AG08395 (cell line): ENCODE data around the gene MAPK14.
A peak's percentile ranks its signal among the peaks of the same experiment; 100 is the strongest.
"Not testable (repeated sequence)": the region's sequence is repeated elsewhere in the genome, so short reads cannot be mapped to it uniquely, and the experiment has no call there.

Experiments
- DNase-seq: peaks from one replicate; pipeline ENCODE4 v3.0.0; 2012; ENCODE audit warnings: mixed read lengths, low spot score

Gene MAPK14

DNA sequence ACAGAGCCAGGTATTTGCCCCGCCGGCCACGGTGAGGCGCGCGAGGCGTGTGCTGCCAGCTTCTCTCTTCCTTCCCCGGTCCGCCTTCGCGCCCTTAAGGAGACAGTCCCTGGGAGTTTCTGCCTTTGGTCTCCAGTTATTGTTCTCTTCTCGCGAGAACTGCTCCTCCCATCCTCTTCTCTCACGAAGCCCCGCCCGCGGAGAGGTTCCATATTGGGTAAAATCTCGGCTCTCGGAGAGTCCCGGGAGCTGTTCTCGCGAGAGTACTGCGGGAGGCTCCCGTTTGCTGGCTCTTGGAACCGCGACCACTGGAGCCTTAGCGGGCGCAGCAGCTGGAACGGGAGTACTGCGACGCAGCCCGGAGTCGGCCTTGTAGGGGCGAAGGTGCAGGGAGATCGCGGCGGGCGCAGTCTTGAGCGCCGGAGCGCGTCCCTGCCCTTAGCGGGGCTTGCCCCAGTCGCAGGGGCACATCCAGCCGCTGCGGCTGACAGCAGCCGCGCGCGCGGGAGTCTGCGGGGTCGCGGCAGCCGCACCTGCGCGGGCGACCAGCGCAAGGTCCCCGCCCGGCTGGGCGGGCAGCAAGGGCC, at the start of gene MAPK14:
Gene MAPK14 (plus strand): TSS at position 308 of the 587 bp plus-strand sequence. CDS start 350 bp downstream, outside the sequence.
- DNase-seq, result peak; percentile 98

DNA sequence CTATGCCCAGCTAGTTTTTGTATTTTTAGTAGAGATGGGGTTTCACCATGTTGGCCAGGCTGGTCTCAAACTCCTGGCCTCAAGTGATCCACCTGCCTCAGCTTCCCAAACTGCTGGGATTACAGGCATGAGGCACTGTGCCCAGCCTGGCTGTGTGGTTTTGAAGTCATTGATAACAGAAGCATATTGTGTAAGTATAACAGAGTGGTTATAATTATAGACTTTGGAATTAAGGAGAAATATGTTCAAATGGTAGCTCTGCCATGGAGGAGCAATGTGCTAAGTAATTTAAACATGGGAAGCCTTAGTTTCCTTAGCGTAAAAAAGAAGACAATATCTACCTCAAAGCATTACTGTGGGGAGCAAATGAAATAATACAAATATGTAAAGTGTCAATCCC, 47.5 kb upstream of the MAPK14 start:
- DNase-seq, result not testable (repeated sequence)

DNA sequence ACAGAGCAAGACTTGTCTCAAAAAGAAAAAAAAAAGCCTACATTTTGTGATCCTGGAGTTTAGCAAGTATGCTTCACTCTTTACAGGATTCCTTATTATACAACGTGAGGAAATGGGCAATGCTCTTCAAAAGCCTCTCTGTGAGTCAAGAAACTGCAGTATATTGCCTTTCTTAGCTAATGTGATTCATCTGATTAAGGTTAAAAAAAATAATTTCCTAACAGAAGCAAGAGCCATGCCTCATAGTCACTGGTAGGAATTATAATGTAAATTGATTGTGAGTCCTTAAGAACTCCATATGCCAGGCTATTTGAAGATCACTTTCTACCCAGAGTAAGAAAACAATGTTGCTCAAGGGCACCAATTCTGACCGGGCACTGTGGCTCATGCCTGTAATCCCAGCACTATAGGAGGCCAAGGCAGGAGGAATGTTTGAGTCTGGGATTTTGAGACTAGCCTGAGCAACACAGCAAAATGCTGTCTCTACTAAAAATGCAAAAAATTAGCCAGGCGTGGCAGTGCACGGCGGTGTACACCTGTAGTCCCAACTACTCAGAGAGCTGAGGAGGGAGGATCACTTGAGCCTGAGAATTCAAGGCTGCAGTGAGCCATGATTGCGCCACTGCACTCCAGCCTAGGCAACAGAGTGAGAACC, 46.5 kb upstream of the MAPK14 start:
- no peak for DNase-seq

DNA sequence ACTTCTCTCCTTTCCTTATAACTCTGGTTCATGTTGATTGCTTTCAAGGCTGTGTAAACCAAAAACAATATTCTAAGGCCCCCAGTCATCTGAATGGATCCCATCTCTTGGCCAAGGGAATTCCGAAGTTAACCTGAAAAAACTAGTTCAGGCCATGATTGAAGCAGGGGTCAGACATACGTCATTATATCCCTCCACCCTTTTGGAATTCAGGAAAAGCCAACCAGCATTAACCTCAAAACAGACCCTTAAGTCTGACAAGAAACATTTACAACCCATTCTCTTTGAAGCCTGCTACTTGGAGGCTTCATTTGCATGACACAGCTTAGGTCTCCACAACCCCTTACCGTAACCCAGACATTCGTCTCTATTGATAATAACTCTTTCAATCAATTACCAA, 42.9 kb upstream of the MAPK14 start:
- DNase-seq, result no peak

DNA sequence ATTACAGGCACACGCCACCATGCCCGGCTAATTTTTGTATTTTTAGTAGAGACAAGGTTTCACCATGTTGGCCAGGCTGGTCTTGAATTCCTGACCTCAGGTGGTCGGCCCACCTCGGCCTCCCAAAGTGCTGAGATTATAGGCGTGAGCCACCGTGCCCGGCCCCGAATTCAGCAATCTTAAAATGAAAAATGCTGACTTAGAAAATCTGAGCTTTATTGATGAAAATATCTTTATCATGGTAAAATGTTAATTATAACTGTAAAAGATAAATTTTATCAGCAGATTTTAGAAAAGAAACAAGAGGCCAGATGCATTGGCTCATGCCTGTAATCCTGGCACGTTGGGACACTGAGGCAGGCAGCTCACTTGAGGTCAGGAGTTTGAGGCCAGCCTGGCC, 39.6 kb upstream of the MAPK14 start:
- not testable (repeated sequence) for DNase-seq

DNA sequence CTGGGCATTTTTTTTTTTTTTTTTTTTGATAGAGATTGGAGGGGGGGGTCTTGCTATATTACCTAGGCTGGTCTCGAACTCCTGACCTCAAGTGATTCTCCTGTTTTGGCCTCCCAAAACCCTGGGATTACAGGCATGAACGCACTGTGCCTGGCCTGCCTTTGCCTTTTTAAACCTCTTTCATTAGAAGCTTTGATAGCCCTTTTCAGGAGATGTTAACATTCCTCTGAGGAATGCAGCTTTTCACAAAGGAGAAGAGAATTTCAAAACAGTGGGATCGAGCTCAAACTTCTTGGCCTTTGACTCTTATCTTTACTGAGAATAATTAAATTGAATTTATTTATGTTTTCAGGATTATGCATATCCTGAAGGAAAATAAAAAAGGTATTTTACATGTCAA, 34.5 kb upstream of the MAPK14 start:
- no peak for DNase-seq

DNA sequence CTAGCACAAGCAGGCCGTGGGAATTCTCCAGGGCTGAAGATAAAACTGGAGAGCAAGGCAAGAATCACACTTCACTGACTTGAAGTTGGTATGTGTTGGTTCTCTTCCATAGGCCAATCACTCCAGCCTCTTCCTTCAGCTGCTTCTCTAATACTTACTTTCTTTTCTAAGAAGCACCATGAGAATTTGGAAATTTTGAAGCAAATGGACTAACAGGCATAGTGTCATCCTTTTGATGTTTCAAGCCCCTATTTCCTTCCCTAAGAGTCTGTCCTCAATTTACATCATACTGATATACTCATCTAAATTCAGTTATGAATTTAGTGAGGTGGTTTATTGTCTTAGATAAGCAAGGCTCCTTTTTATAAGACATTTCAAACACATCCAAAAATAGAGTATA, 27.2 kb upstream of the MAPK14 start:
- DNase-seq, result no peak

DNA sequence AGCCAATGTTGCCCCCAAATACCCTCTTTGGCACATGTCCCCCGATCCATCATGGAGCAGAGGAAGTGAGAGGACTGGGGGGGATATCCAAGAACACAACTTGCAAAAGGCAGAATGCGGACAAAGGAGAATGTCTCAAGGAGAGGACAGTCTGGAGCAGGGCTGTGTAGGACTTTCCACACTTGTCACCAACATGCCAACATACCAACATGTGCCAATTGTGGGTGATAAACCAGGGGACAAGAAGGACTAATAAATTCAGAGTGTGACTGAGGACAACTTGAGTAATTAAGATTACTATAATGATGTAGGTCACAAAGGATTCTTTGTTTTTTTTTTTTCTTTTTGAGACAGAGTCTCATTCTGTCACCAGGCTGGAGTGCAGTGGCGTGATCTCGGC, 11.9 kb upstream of the MAPK14 start:
- DNase-seq, result no peak

DNA sequence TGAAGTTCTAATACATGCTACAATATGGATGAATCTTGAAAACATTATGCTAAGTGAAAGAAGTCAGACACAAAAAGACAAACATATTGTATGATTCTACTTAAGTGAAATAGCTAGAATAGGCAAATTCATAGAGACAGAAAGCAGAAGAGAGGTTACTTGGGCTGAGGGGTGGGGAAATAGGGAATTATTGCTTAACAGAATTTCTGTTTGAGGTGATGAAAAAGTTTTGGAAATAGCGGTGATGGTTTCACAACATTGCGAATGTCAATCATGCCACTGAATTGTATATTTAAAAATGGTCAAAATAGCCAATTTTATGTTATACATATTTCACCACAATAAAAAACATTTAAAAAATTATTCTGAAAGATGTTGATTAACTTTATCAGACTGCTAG, 9.3 kb upstream of the MAPK14 start:
- no peak for DNase-seq

DNA sequence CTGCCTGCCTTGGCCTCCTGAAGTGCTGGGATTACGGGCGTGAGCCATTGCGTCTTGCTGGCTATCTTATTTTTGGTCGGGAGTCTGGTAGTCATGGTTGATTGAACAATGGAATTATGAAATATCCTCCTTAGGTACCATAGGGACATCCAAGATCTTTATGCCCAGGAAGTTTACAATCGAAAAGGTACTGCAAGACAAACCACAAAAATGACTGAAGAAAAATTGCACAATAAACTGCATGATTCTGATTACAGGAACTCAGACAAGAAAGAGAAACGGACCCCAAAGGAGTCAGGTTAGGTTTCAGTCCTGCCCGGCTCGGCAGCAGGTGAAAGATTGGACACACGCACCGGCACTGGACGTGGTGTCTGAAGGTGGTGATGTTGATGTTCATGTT, 8.4 kb upstream of the MAPK14 start:
- no peak for DNase-seq

DNA sequence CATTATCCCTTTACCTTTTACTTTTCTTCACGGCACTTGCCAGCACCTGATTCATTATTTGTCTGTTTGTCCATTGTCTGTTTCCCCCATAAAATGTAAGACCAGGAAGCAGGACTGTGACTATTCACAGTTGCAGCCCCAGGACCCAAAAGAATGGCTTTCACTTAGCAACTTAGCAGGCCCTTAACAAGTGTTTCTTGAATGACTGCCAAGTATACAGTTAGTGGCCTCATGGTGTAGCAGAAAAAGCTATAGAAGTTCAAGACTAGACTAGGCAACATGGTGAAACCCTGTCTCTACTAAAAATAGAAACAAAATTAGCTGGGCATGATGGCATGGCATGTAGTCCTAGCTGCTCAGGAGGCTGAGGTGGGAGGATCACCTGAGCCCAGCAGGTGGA, 7.5 kb upstream of the MAPK14 start:
- no peak for DNase-seq

DNA sequence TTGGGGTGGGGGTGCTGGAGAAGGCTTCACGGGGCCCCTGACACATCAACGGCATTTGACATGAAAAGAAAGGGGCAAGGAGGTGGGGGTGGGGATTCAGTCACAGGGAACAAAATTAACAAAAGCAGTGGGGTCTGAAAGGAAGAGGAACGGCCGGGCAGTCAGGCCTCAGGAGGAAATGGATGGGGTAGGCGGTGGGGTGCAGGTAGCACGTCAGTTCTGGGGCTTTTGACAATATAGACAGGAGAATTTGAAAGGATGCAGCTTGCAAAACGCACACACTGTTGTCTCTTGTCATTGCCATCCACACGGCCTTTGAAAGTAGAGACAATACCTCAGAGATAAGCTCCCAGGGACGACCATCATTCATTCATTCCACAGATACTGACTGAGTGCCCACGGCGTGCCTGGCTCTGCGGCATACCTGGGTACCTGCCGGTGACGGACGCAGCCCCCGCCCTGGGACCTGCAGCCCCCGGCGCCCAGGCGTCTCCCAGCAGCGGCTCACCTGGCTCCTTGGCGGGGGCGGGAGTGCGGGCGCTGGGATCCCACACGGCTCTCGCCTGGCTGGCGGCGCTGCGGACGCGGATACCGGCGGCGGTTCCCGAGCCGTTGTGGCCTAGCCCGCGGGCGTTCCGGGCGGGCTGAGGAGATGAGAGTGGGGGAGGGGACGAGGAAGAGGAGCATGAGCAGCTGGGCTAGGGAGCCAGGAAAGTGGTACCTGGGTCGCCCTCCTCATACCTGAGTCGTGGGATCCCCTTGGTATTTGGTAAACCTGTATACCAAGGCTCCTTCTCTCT, 3.4 kb upstream of the MAPK14 start, which contains the start of gene SLC26A8:
Gene SLC26A8 (minus strand): TSS at position 646 of the 800 bp plus-strand sequence. CDS start 4,934 bp downstream, outside the sequence.
- no peak for DNase-seq

DNA sequence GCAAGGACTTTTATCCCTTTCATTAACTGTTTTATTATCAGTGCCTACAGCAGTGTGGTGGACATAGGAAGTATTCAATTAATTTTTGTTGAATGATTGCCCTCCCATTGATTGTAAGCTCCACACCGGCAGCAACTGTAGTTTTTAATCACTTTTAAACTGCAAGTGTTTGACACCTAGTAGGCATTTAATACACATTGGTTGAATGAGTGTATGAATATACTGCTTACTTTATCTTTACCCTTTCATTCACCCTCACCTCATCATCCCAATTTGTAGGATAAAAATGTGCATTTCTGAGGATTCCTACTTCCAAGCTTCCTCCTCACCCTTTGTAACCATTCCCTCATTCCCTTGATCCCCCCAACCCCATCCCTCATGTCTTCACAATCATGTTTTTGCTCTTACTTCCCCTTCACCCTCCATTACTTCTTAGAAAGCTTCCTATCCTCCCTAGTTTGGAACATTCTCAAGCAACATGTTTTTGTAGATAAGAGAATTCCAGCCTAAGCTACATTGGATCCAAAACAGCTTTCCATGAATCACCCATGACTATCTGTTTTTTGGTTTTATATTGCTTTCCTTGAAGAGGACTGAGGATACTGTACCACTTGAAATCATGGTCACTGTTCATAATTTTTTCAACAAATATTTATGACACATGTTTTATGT, 2.2 kb upstream of the MAPK14 start:
- DNase-seq, result peak; percentile 7

DNA sequence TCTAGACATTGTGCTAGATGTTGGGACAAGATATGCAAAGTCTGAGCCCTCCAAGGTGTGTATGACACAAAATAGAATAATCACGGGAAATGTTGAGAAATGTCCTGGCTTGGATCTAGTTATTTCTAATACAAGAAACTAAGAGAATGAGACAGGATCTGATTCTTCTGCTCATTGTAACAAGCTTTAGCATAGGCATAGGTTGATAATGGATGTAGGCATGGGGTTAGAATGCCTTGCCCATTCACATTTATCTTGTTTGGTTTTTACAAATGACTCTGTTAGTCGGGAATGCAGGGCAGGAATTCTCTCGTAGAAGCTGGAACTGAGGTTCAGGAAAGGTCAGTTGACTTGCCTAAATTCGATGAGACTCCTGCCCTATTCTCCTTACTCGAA, 1.7 kb upstream of the MAPK14 start:
- peak; percentile 13 for DNase-seq

DNA sequence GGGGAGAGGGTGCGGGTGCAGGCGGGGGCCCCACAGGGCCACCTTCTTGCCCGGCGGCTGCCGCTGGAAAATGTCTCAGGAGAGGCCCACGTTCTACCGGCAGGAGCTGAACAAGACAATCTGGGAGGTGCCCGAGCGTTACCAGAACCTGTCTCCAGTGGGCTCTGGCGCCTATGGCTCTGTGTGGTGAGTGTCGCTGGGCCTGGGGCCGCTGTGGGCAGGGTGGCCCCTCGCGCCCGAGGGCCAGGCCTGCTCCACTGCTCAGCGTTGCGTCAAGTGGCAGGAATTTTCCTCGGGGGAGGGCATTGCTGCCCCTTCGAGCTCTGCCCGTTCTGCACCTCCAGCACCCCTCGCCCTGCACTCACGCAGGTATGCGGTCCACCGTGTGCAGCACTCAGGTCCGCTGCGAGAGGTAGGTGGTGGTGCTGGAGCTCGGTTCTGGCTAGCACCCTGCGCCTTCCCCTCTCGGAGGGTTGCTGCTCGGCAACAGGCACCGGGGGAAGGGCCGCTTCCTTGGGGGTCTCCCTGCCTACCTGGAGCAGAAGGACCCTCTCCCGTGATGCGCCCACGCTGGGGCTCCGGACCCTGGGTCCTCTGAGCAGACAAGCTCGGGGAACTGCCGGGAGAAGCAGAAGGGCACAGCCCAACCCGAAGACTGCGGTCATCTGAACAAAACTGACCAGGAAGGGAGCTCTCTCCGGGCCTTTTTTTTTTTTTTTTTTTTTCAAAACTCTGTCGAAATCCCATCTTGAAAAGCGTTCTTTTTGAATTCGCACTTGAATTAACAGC, 674 bp downstream of the MAPK14 start:
- DNase-seq, result no peak

DNA sequence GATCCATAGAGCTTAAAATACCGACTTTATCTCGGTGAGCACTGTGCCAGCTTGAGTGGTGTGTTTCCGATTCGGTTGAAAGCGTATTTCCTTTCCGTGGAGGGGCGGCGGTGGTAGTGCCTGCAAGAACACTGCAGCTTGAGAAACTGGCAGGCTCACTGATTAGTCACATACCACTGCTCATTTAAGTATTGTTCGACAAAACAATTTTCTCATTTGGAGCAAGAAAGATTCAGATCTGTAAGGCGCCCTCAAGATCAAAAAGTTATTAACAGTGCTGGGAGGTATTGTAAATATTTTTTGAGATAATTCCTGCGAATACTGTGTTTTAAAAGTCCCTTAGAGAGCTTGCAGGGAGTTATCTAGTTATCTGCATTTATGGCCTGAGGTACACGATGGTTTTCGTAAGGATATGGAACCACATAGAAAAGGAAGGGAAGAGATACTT, 1.3 kb downstream of the MAPK14 start:
- DNase-seq, result peak; percentile 49

DNA sequence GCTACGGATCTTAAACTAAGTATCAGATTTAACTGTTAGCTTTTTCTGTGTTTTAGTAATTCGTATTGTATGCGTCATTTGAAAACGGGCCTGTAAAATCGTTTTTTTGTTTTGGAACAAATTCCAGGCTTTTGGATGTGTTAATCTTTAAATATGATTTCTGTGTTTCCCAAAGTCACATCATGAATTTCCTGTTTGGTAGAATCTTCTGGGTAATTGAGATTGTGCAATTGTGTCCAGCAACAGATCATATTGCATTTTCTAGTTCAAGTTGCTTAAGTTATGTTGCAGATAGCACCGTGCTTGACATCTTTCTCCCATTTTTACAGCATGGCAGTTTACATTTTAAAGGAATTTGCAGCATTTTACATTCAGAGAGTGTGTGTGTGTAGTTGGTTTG, 1.9 kb downstream of the MAPK14 start:
- peak; percentile 52 for DNase-seq

DNA sequence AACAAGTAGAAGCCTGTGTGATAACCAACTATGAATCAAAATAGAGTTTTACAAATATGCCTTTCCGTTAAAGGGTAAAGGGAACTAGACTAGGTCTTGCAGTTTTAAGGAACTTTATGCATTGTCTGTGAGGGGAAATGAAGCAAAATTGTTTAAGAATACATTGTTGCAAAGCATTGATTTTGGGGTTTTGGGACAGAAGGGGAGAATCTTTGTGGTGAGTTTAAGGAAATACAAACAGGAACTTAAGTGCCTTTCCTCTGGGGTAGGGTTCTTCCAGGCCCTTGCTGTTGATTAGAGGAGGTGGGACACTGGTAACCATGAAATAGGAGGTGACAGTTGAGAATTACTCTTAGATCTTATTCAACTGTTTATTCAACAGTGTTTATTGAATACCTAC, 4.7 kb downstream of the MAPK14 start:
- DNase-seq, result no peak

DNA sequence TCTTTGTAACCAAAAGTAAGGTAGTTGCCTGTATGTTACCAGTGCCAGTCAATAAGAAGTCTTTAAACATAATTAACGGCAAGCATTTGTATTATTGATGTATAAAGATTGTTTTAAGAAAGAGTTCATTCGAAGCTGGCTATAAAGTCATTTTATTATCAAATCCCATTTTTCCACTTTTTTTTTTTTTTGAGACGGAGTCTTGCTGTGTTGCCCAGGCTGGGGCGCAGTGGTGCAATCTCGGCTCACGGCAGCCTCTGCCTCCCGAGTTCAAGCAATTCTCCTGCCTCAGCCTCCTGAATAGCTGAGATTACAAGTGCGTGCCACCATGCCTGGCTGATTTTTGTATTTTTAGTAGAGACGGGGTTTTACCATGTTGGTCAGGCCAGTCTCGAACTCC, 5.5 kb downstream of the MAPK14 start:
- DNase-seq, result not testable (repeated sequence)

DNA sequence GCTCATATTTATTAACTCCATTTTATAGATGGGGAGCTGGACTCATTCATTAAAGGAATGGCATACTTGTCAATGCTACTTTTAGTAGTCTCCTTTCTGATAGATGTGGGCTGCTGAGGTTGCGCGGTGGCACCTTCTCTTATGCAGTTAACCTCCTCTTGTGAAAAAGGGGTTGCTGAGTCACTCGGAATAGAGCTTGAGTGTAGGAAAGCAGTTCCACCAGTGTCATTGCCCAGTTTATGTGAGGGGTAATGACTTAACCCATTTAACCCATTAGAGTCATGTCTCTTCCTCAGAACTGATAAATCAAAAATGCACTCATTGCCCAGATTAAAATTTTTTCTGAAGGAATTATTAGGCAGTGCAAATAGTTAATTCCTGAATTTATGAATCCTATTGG, 6.3 kb downstream of the MAPK14 start:
- DNase-seq, result peak; percentile 22

DNA sequence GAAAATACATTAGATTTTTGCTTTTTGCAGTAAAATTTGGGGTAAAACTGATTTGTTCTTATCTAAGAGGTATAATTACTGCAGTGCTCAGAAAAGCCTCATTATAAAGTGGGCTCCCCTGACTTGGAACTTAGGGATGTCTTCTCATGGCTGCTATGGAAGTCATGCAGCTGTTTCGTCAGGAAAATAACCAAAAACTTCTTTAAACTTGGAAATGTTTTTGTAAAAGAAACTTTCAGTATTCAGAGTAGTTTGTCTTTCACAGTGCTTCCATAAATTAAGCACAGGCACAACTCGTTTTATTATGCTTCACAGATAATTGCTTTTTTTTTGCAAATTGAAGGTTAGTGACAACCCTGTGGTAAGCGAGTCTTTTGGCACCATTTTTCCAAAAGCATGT, 6.8 kb downstream of the MAPK14 start:
- DNase-seq, result no peak

DNA sequence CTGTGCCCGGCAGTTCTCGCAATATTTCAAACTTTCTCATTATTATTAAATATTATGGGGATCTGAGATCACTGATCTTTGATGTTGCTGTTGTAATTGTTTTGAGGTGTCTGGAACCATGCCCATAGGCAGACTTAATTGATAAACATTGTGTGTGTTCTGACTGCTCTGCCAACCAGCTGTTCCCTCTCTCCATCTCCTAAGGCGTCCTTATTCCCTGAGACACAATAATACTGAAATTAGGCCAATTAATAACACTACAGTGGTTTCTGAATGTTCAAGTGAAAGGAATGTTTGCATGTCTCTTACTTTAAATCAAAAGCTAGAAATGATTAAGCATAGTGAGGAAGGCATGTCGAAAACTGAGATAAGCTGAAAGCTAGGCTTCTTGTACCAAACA, 7.6 kb downstream of the MAPK14 start:
- DNase-seq, result no peak
